ENCODE measurements around the gene ADAP1. TPM values are rescaled to one million over a fixed set of nuclear protein-coding genes. Genes with fewer than 3 reads are reported as not detected.
"Not testable (repeated sequence)": the region's sequence is repeated elsewhere in the genome, so short reads cannot be mapped to it uniquely, and the experiment has no call there.

ADAP1 gene
- total RNA-seq, 1 donor from 2014 or later, result 5.2 TPM

GRCh38 chr7:924541-925231 lies 29.8 kb downstream of the ADAP1 start:
- no peaks in the 10 kb centered on the region for H3K27me3 Mint-ChIP-seq (ENCODE audit: low read depth)

GRCh38 chr7:924042-924441 lies 30.4 kb downstream of the ADAP1 start:
- not testable (repeated sequence) for DNase-seq (ENCODE audit: low read depth, low spot score); H3K9me3 Mint-ChIP-seq; H3K27ac Mint-ChIP-seq (ENCODE audit: unreplicated experiment); H3K27me3 Mint-ChIP-seq (ENCODE audit: low read depth); H3K4me1 Mint-ChIP-seq; H3K4me3 Mint-ChIP-seq; H3K36me3 Mint-ChIP-seq (ENCODE audit: low read depth)

More at GRCh38 chr7:924541-925231, 29.8 kb downstream of the ADAP1 start:
- Mint-ChIP-seq H3K27ac (ENCODE audit: unreplicated experiment) (no peak overlapping the region), H3K36me3 (ENCODE audit: low read depth) (no peaks in the 10 kb centered on the region), H3K9me3 (no peaks in the 10 kb centered on the region), H3K4me3 (no peak overlapping the region), H3K4me1 (no peaks in the 10 kb centered on the region)
- DNase-seq (ENCODE audit: low read depth, low spot score), result no peak
- no peak for TF ChIP-seq CTCF (conservative IDR thresholded peaks at IDR 0.05)

- Mint-ChIP-seq H3K4me1 (no peaks in the 10 kb centered on the region), H3K36me3 (ENCODE audit: low read depth) (no peaks in the 10 kb centered on the region), H3K9me3 (no peaks in the 10 kb centered on the region), H3K4me3 (no peak overlapping the region), H3K27ac (ENCODE audit: unreplicated experiment) (no peak overlapping the region), H3K27me3 (ENCODE audit: low read depth) (no peaks in the 10 kb centered on the region)
- no peak for TF ChIP-seq CTCF (conservative IDR thresholded peaks at IDR 0.05)
- DNase-seq (ENCODE audit: low read depth, low spot score), result peak; percentile 36
Observed at GRCh38 chr7:923108-924041, 31.1 kb downstream of the ADAP1 start.

- DNase-seq (ENCODE audit: low read depth, low spot score), result no peak
- Mint-ChIP-seq H3K27me3 (ENCODE audit: low read depth) (no peaks in the 10 kb centered on the region), H3K9me3 (no peaks in the 10 kb centered on the region), H3K4me3 (no peak overlapping the region), H3K27ac (ENCODE audit: unreplicated experiment) (no peak overlapping the region), H3K36me3 (ENCODE audit: low read depth) (no peaks in the 10 kb centered on the region), H3K4me1 (no peaks in the 10 kb centered on the region)
- TF ChIP-seq CTCF (conservative IDR thresholded peaks at IDR 0.05), result no peak
Observed at GRCh38 chr7:922334-923107, 32.0 kb downstream of the ADAP1 start.

GRCh38 chr7:921581-922333 lies 32.7 kb downstream of the ADAP1 start:
- no peak for DNase-seq (ENCODE audit: low read depth, low spot score)
- TF ChIP-seq CTCF (conservative IDR thresholded peaks at IDR 0.05), result no peak
- Mint-ChIP-seq H3K4me3 (no peak overlapping the region), H3K27ac (ENCODE audit: unreplicated experiment) (no peak overlapping the region), H3K9me3 (no peaks in the 10 kb centered on the region), H3K4me1 (no peaks in the 10 kb centered on the region), H3K27me3 (ENCODE audit: low read depth) (no peaks in the 10 kb centered on the region), H3K36me3 (ENCODE audit: low read depth) (no peaks in the 10 kb centered on the region)
